Kidney capillary endothelial cell (primary cell): ENCODE measurements around the gene NF2.

Experiments used
- DNase-seq: peaks from one replicate; pipeline ENCODE4 v3.0.0-alpha.2; 2018; ENCODE audit warnings: low spot score

The NF2 gene

GRCh38 chr22:29668673-29669072, 65.2 kb downstream of the NF2 start:
- DNase-seq: no peak

- DNase-seq: no peak
Measured at GRCh38 chr22:29670626-29671025, 67.2 kb downstream of the NF2 start.

- no peak for DNase-seq
Measured at GRCh38 chr22:29673361-29674066, 70.1 kb downstream of the NF2 start.

GRCh38 chr22:29674121-29674520, 70.7 kb downstream of the NF2 start:
- no peak for DNase-seq

- no peak for DNase-seq
Measured at GRCh38 chr22:29679316-29679715, 75.9 kb downstream of the NF2 start.

- no peak for DNase-seq
Measured at GRCh38 chr22:29683536-29683935, 80.1 kb downstream of the NF2 start.

- DNase-seq: no peak
Measured at GRCh38 chr22:29684244-29684643, 80.8 kb downstream of the NF2 start.

GRCh38 chr22:29689206-29689879, 85.9 kb downstream of the NF2 start:
- DNase-seq: no peak

- peak; percentile 36 for DNase-seq
Measured at GRCh38 chr22:29689880-29690213, 86.4 kb downstream of the NF2 start.

GRCh38 chr22:29690476-29690875, 87.0 kb downstream of the NF2 start:
- DNase-seq: no peak

- no peak for DNase-seq
Measured at GRCh38 chr22:29691636-29692326, 88.3 kb downstream of the NF2 start.

- DNase-seq: no peak
Measured at GRCh38 chr22:29692327-29692640, 88.9 kb downstream of the NF2 start.

- DNase-seq: no peak
Measured at GRCh38 chr22:29693161-29693560, 89.7 kb downstream of the NF2 start.

- DNase-seq: no peak
Measured at GRCh38 chr22:29693671-29694070, 90.2 kb downstream of the NF2 start.

- no peak for DNase-seq
Measured at GRCh38 chr22:29695129-29695926, 91.9 kb downstream of the NF2 start.

GRCh38 chr22:29697853-29698598, 94.6 kb downstream of the NF2 start:
- no peak for DNase-seq

GRCh38 chr22:29700206-29700899, 96.9 kb downstream of the NF2 start:
- no peak for DNase-seq

GRCh38 chr22:29700900-29701154, 97.4 kb downstream of the NF2 start:
- no peak for DNase-seq

GRCh38 chr22:29701155-29701999, 97.9 kb downstream of the NF2 start:
- DNase-seq: peak; percentile 67

- no peak for DNase-seq
Measured at GRCh38 chr22:29702000-29702930, 98.8 kb downstream of the NF2 start.
